Measurements from ENCODE around the gene PALLD. TPM values are rescaled to one million over a fixed set of nuclear protein-coding genes. Genes with fewer than 3 reads are reported as not detected.

The PALLD gene
- total RNA-seq, 1 donor from 2014 or later: 396 TPM

- H3K4me1 Mint-ChIP-seq (ENCODE audit: unreplicated experiment): peaks cover 53% of the 10 kb centered on the region
- no peak for DNase-seq (ENCODE audit: extremely low spot score, unreplicated experiment)
- TF ChIP-seq CTCF (IDR thresholded peaks at IDR 0.05): no peak
- no peaks in the 10 kb centered on the region for H3K9me3 Mint-ChIP-seq (ENCODE audit: unreplicated experiment)
- H3K27me3 Mint-ChIP-seq (ENCODE audit: unreplicated experiment): no peaks in the 10 kb centered on the region
- H3K36me3 Mint-ChIP-seq (ENCODE audit: unreplicated experiment): no peaks in the 10 kb centered on the region
- peak overlapping the region; percentile 92 for H3K27ac Mint-ChIP-seq (ENCODE audit: unreplicated experiment)
- no peak overlapping the region for H3K4me3 Mint-ChIP-seq (ENCODE audit: unreplicated experiment)
Observed at GRCh38 chr4:168623011-168623410, 126.2 kb downstream of the PALLD start.

- H3K36me3 Mint-ChIP-seq (ENCODE audit: unreplicated experiment): no peaks in the 10 kb centered on the region
- no peaks in the 10 kb centered on the region for H3K9me3 Mint-ChIP-seq (ENCODE audit: unreplicated experiment)
- H3K27me3 Mint-ChIP-seq (ENCODE audit: unreplicated experiment): no peaks in the 10 kb centered on the region
- TF ChIP-seq CTCF (IDR thresholded peaks at IDR 0.05): no peak
- peak overlapping the region; percentile 92 for H3K27ac Mint-ChIP-seq (ENCODE audit: unreplicated experiment)
- no peak overlapping the region for H3K4me3 Mint-ChIP-seq (ENCODE audit: unreplicated experiment)
- peaks cover 49% of the 10 kb centered on the region for H3K4me1 Mint-ChIP-seq (ENCODE audit: unreplicated experiment)
- DNase-seq (ENCODE audit: extremely low spot score, unreplicated experiment): peak; percentile 21
Observed at GRCh38 chr4:168623484-168623883, 126.6 kb downstream of the PALLD start.

GRCh38 chr4:168628251-168628650 is 131.4 kb downstream of the PALLD start:
- peaks cover 30% of the 10 kb centered on the region for H3K4me1 Mint-ChIP-seq (ENCODE audit: unreplicated experiment)
- no peak for TF ChIP-seq CTCF (IDR thresholded peaks at IDR 0.05)
- DNase-seq (ENCODE audit: extremely low spot score, unreplicated experiment): no peak

GRCh38 chr4:168629566-168629965 is 132.7 kb downstream of the PALLD start:
- no peak overlapping the region for H3K4me3 Mint-ChIP-seq (ENCODE audit: unreplicated experiment)
- H3K4me1 Mint-ChIP-seq (ENCODE audit: unreplicated experiment): peaks cover 26% of the 10 kb centered on the region
- peak overlapping the region; percentile 99 for H3K27ac Mint-ChIP-seq (ENCODE audit: unreplicated experiment)
- TF ChIP-seq CTCF (IDR thresholded peaks at IDR 0.05): no peak
- H3K9me3 Mint-ChIP-seq (ENCODE audit: unreplicated experiment): no peaks in the 10 kb centered on the region
- peak; percentile 23 for DNase-seq (ENCODE audit: extremely low spot score, unreplicated experiment)
- no peaks in the 10 kb centered on the region for H3K36me3 Mint-ChIP-seq (ENCODE audit: unreplicated experiment)
- no peaks in the 10 kb centered on the region for H3K27me3 Mint-ChIP-seq (ENCODE audit: unreplicated experiment)

More at GRCh38 chr4:168628251-168628650, 131.4 kb downstream of the PALLD start:
- H3K27ac Mint-ChIP-seq (ENCODE audit: unreplicated experiment): no peak overlapping the region
- H3K36me3 Mint-ChIP-seq (ENCODE audit: unreplicated experiment): no peaks in the 10 kb centered on the region
- no peaks in the 10 kb centered on the region for H3K9me3 Mint-ChIP-seq (ENCODE audit: unreplicated experiment)
- no peaks in the 10 kb centered on the region for H3K27me3 Mint-ChIP-seq (ENCODE audit: unreplicated experiment)
- no peak overlapping the region for H3K4me3 Mint-ChIP-seq (ENCODE audit: unreplicated experiment)

- no peak for DNase-seq (ENCODE audit: extremely low spot score, unreplicated experiment)
- Mint-ChIP-seq H3K4me1 (ENCODE audit: unreplicated experiment) (peaks cover 37% of the 10 kb centered on the region), H3K9me3 (ENCODE audit: unreplicated experiment) (no peaks in the 10 kb centered on the region), H3K4me3 (ENCODE audit: unreplicated experiment) (peak overlapping the region; percentile 96), H3K27me3 (ENCODE audit: unreplicated experiment) (no peaks in the 10 kb centered on the region), H3K27ac (ENCODE audit: unreplicated experiment) (peak overlapping the region; percentile 99), H3K36me3 (ENCODE audit: unreplicated experiment) (no peaks in the 10 kb centered on the region)
- no peak for TF ChIP-seq CTCF (IDR thresholded peaks at IDR 0.05)
Observed at GRCh38 chr4:168630445-168631187, 133.8 kb downstream of the PALLD start.

Data from osteocyte (in vitro differentiated cells).